Karpas-422 (cell line): ENCODE results near the gene TRIM65. TPM values are rescaled to one million over a fixed set of nuclear protein-coding genes. Genes with fewer than 3 reads are reported as not detected.

Experiments
- DNase-seq: peaks from one replicate; pipeline ENCODE4 v3.0.0-alpha.2; 2015
- H2AFZ ChIP-seq: fragments of 200-600 bp; sonication (generic); 2 replicates; pipeline ENCODE4 v1.6.1; 2014; ENCODE audit warnings: antibody characterized with exemption, low read length, mixed read lengths
- H3K27ac ChIP-seq: fragments of 200-600 bp; sonication (generic); 2 replicates; pipeline ENCODE4 v1.5.1; 2014; ENCODE audit warnings: mild to moderate bottlenecking, low read length, moderate library complexity
- H3K27me3 ChIP-seq: fragments of 200-600 bp; sonication (generic); 2 replicates; pipeline ENCODE4 v1.6.1; 2014; ENCODE audit warnings: low read length, mixed read lengths
- H3K36me3 ChIP-seq: fragments of 200-600 bp; sonication (generic); 2 replicates; pipeline ENCODE4 v1.6.1; 2014; ENCODE audit warnings: low read length, mixed read lengths; ENCODE audit not compliant: insufficient read depth
- H3K4me1 ChIP-seq: fragments of 200-600 bp; sonication (generic); 2 replicates; pipeline ENCODE4 v1.6.1; 2014; ENCODE audit warnings: mild to moderate bottlenecking, low read length, mixed read lengths
- H3K4me2 ChIP-seq: fragments of 200-600 bp; sonication (generic); 2 replicates; pipeline ENCODE4 v1.6.1; 2014; ENCODE audit warnings: low read length, low read depth, mild to moderate bottlenecking; ENCODE audit not compliant: poor library complexity, severe bottlenecking
- H3K4me3 ChIP-seq: fragments of 200-600 bp; sonication (generic); 2 replicates; pipeline ENCODE4 v1.5.1; 2014; ENCODE audit warnings: mild to moderate bottlenecking, antibody characterized with exemption, low read length, mixed read lengths
- H3K79me2 ChIP-seq: fragments of 200-600 bp; sonication (generic); 2 replicates; pipeline ENCODE4 v1.6.1; 2014; ENCODE audit warnings: mild to moderate bottlenecking, low read length, mixed read lengths
- H3K9ac ChIP-seq: fragments of 200-600 bp; sonication (generic); 2 replicates; pipeline ENCODE4 v1.6.0; 2014; ENCODE audit warnings: low read length
- H3K9me2 ChIP-seq: fragments of 200-600 bp; sonication (generic), shearing (Covaris generic); replicated peaks from 2 replicates; pipeline ENCODE4 v1.6.0; 2014; ENCODE audit warnings: mild to moderate bottlenecking, low read length, moderate library complexity; ENCODE audit not compliant: insufficient read depth
- H3K9me3 ChIP-seq: fragments of 300-700, 200-600 bp; sonication (generic); 2 replicates; pipeline ENCODE4 v1.6.1; 2014; ENCODE audit warnings: low read length, mixed read lengths
- H4K20me1 ChIP-seq: fragments of 200-600 bp; sonication (generic); 2 replicates; pipeline ENCODE4 v1.6.1; 2014; ENCODE audit warnings: mild to moderate bottlenecking, antibody characterized with exemption, low read length, low read depth; ENCODE audit not compliant: insufficient read depth
- total RNA-seq: library from RNA; depleted of rRNA; stranded (reverse); fragments of >200 nt; shearing (Covaris generic); gene quantifications from 2 replicates; pipeline ENCODE4 v1.2.3, GENCODE V29; 2014; ENCODE audit warnings: low replicate concordance

Gene TRIM65
- total RNA-seq, 1 experiment from 2014 or later: 18.4 TPM

DNA sequence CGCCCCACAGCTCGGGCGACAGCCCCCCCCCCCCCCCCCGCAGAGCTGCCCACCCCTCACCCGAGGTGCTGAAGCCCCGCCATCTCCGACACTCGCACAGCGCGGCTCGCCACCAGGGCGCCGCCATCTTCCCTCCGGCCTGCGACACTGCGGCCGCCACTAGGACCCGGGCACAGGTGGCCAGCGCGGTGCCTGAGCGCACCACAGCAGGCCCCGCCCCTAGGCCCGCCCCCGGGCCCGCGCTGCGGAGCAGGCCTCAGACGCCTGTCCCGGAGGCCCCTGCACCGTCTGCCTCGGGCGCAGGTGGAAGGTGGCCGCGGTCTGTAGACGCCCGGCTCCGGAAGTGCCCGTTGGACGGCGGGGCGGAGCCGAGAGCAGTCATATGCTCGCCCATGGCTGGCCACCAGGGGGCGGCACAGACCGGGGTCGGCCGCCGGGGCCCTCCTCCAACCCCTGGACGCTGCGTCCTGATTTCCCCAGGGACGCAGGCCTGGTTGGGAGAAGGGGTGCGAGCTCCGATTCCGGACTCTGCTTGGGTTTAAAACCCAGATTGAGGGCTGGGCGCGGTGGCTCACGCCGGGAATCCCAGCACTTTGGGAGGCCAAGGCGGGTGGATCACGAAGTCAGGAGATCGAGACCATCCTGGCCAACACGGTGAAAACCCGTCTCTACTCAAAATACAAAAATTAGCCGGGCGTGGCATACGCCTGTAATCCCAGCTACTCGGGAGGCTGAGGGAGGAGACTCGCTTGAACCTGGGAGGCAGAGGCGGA, 8.2 kb upstream of the TRIM65 start, which contains the start of gene MRPL38:
MRPL38 (minus strand) TSS at position 136 of the 773 bp plus-strand sequence; CDS start at position 127, 9 bp downstream.
- H3K4me1 ChIP-seq: peaks cover 14% of the 10 kb centered on the region
- H3K9me3 ChIP-seq: no peaks in the 10 kb centered on the region
- peak within 1 kb of the TSS; percentile 95 for H2AFZ ChIP-seq
- DNase-seq: peak; percentile 99
- no peaks in the 10 kb centered on the region for H3K27me3 ChIP-seq
- peak within 1 kb of the TSS; percentile 79 for H3K9ac ChIP-seq
- H3K9me2 ChIP-seq: no peaks in the 10 kb centered on the region
- H3K4me2 ChIP-seq: peak within 1 kb of the TSS; percentile 66
- peaks cover 15% of the 10 kb centered on the region; the same call in 1 of the 2 replicates for H3K36me3 ChIP-seq
- H4K20me1 ChIP-seq: no peaks in the 10 kb centered on the region
- peaks cover 19% of the 10 kb centered on the region for H3K79me2 ChIP-seq
- H3K27ac ChIP-seq: no peak within 1 kb of the TSS
- H3K4me3 ChIP-seq: peak within 1 kb of the TSS; percentile 74

DNA sequence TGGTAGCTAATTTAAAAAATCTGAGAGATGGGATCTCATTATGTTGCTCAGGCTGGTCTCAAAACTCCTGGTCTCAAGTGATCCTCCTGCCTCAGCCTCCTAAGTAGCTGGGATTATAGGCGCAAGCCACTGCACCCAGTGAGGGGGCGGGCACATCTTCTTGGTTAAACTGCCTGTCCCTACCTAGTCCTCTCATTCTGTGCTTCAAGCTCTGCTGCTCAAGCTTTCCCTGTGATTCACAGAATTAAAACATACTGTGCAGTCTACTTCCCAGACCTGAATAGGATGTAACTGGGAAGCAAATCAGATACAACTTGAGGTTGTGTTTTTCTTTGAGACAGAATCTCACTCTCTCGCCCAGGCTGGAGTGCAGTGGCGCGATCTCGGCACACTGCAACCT, 5.7 kb upstream of the TRIM65 start:
- Histone ChIP-seq H4K20me1 (no peaks in the 10 kb centered on the region), H3K9ac (no peak overlapping the region), H3K36me3 (peaks cover 15% of the 10 kb centered on the region; the same call in 1 of the 2 replicates), H3K27me3 (no peaks in the 10 kb centered on the region), H3K9me3 (no peaks in the 10 kb centered on the region), H3K4me3 (no peak overlapping the region), H3K4me2 (no peak overlapping the region), H3K9me2 (no peaks in the 10 kb centered on the region), H3K79me2 (peaks cover 19% of the 10 kb centered on the region), H3K27ac (no peak overlapping the region), H3K4me1 (peaks cover 16% of the 10 kb centered on the region), H2AFZ (no peak overlapping the region)
- no peak for DNase-seq

DNA sequence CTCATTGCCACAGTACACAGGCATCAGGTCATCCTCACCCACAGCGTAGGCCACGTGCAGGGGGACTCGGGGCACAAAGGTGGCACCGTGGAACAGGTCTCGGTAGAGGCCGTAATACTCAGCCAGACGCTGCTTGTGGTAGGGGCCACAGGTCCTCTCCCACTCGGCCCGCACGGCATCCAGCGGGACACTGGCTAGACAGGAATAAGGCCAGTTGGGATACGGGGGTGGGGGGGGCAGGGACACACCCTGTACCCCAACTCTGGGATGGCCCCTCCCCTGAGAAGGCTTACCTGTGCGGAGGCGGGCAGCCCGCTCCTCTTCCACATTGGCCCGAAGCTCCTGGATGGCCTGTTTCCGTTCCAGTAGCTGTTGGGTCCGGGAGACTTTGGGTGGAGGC, 5.0 kb upstream of the TRIM65 start:
- Histone ChIP-seq H3K79me2 (peaks cover 19% of the 10 kb centered on the region), H4K20me1 (no peaks in the 10 kb centered on the region), H3K27me3 (no peaks in the 10 kb centered on the region), H2AFZ (no peak overlapping the region), H3K27ac (no peak overlapping the region), H3K9me2 (no peaks in the 10 kb centered on the region), H3K9me3 (no peaks in the 10 kb centered on the region), H3K36me3 (peaks cover 15% of the 10 kb centered on the region; the same call in 1 of the 2 replicates), H3K4me1 (peaks cover 21% of the 10 kb centered on the region), H3K4me2 (no peak overlapping the region), H3K4me3 (no peak overlapping the region), H3K9ac (no peak overlapping the region)
- no peak for DNase-seq

DNA sequence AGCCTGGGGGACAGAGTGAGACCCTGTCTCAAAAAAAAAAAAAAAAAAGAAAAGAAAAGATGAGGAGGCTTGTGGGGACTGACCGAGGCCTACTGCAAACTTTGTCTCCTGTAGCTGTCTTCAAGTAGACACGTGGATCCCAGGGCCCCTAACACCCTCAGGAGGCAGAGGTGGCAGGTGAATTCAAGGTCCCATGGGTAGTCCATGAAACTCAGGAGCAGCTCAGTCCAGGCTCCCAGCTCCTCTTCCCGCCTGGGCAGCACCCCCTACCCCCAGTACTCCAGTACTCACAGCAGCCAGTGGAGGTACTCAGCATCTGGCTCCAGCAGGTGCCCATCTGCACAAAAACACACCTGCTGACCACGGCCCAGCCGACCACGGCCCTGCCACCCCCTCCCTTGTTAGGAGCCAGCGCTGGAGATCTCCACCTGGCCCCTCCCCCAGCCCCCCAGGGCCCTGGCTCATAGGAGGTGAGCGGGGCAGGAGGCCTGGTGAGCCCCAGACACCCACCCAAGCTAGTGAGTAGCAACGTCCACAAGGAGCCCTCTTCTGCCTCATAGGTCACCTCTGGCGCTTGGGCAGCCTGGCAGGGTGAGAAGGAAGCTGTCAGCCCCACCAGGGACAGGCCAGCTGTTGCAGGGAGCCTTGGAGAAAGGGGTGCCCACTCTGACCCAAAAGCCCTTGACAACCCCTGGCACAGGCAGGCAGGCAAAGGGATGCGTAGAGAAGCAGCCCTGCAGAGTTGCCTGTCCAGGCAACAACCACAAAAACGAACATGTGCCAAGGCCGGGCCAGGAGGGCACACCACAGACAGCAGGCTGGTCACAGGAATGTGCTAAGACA, 4.2 kb upstream of the TRIM65 start:
- no peaks in the 10 kb centered on the region for H3K9me3 ChIP-seq
- DNase-seq: no peak
- H4K20me1 ChIP-seq: no peaks in the 10 kb centered on the region
- H3K9me2 ChIP-seq: no peaks in the 10 kb centered on the region
- H3K36me3 ChIP-seq: peaks cover 15% of the 10 kb centered on the region; the same call in 1 of the 2 replicates
- H3K79me2 ChIP-seq: peaks cover 24% of the 10 kb centered on the region
- no peaks in the 10 kb centered on the region for H3K27me3 ChIP-seq
- H2AFZ ChIP-seq: no peak overlapping the region
- H3K9ac ChIP-seq: no peak overlapping the region
- peaks cover 21% of the 10 kb centered on the region for H3K4me1 ChIP-seq
- no peak overlapping the region for H3K4me3 ChIP-seq
- H3K4me2 ChIP-seq: no peak overlapping the region
- H3K27ac ChIP-seq: no peak overlapping the region

DNA sequence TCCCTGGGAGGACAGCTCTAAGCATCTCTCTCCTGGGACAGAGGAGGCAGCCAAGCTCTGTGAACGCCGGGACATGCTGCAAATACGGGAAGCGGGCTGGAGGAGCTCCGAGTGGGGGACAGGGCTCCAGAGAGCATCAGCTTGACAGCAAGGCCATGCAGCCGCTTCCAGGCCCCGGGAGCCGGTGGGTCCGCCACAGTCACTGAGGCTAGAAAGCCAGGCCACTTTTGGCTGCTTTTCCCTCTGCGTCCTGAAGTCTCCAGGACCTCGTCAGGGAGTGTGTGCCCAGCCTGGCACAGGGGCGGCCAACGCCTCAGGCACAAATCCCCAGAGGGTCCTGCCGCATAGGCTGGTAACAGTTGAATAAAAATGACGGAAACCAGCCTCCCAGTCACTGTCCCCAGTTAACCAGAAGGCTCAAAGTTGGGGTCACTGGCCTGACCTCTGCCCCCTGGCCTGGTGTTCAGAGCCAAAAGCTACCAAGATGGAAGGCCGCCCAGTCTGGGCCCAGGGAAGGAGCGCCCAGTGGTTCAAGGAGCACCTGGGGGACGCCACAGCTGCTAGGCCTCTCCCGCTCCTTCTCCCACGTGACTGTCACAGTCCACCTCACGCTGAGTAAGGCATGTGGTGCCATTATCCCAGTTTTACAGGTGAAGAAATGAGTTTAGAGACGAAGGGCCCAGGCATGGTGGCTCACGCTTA, 3.2 kb upstream of the TRIM65 start:
- Histone ChIP-seq H3K9me2 (no peaks in the 10 kb centered on the region), H3K79me2 (peaks cover 34% of the 10 kb centered on the region), H3K27me3 (no peaks in the 10 kb centered on the region), H4K20me1 (no peaks in the 10 kb centered on the region), H3K9ac (no peak overlapping the region), H3K27ac (no peak overlapping the region), H2AFZ (no peak overlapping the region), H3K4me1 (peaks cover 29% of the 10 kb centered on the region), H3K9me3 (no peaks in the 10 kb centered on the region), H3K4me3 (no peak overlapping the region), H3K4me2 (no peak overlapping the region), H3K36me3 (peaks cover 15% of the 10 kb centered on the region; the same call in 1 of the 2 replicates)
- no peak for DNase-seq

DNA sequence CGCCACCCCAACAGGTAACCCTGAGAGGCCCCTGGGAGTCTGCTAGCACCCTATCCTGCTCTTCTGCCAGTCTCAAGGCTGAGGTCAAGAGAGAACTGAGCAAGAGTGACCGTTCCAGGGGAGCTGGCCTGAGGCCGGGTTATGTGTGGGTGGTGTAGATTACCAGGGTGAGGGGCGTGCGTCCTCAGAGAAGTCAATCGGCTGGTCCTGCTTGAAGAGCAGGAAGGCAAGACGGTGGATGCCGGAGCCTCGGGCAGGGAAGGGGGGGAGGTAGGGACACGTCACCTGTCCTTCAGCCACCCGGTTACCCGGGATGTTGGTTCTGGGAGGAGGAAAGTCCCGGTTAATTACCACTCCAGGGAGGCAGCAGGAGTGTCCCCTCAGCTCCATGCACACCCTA, 2.6 kb upstream of the TRIM65 start:
- Histone ChIP-seq H3K9ac (no peak overlapping the region), H4K20me1 (no peaks in the 10 kb centered on the region), H2AFZ (no peak overlapping the region), H3K4me3 (no peak overlapping the region), H3K27ac (no peak overlapping the region), H3K9me3 (no peaks in the 10 kb centered on the region), H3K36me3 (peaks cover 15% of the 10 kb centered on the region; the same call in 1 of the 2 replicates), H3K4me1 (peaks cover 32% of the 10 kb centered on the region), H3K4me2 (no peak overlapping the region), H3K9me2 (no peaks in the 10 kb centered on the region), H3K79me2 (peaks cover 38% of the 10 kb centered on the region), H3K27me3 (no peaks in the 10 kb centered on the region)
- DNase-seq: no peak

DNA sequence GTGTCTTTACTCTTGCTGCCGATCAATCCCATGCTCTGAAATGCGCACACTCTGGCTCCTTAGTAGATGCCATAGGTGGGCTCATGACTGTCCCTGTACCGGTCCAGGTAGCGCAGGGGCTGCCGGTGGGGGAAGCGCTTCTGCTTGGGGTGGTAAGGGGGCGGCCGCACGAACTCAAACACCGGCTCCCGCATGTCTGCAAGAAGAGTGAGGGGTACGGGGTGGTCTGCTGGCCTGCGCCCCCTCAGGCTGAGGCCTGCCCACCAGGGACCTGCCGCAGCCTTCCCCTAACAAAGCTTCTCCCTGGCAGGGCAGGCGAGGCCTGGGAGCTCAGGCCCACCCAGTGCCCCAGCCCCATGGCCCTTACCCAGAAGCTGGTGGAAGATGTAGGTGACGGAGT, 2.0 kb upstream of the TRIM65 start:
- Histone ChIP-seq H4K20me1 (no peaks in the 10 kb centered on the region), H3K79me2 (peaks cover 35% of the 10 kb centered on the region), H3K4me2 (no peak overlapping the region), H3K4me1 (peaks cover 35% of the 10 kb centered on the region), H3K9me2 (no peaks in the 10 kb centered on the region), H3K27me3 (no peaks in the 10 kb centered on the region), H3K4me3 (no peak overlapping the region), H3K36me3 (peaks cover 15% of the 10 kb centered on the region; the same call in 1 of the 2 replicates), H3K9me3 (no peaks in the 10 kb centered on the region), H2AFZ (no peak overlapping the region), H3K9ac (no peak overlapping the region), H3K27ac (no peak overlapping the region)
- DNase-seq: no peak
